IMR-90 (cell line): ENCODE measurements around the gene NKIRAS1. TPM values are rescaled to one million over a fixed set of nuclear protein-coding genes. Genes with fewer than 3 reads are reported as not detected.

Experiments used
- ATAC-seq: fragments of 200-7000 bp; cut with Tn5 transposase; 2 replicates; pipeline ENCODE4 v1.9.1; 2020; ENCODE audit warnings: low read depth, mild to moderate bottlenecking, moderate library complexity
- BruUV-seq: library from RNA; stranded (reverse); fragments of 400-500 nt; replicated peaks from 2 replicates; lab custom pipeline; 2021; lab: Mats Ljungman, UMichigan
- CTCF ChIA-PET: fragments of 300-600 bp; formaldehyde crosslinking; extraction: SDS; loops from one replicate; lab custom pipeline; 2021; ENCODE audit warnings: antibody characterized with exemption; lab: Yijun Ruan, JAX
- POLR2A ChIA-PET: fragments of 300-600 bp; sonication (Branson Sonifier 250); formaldehyde crosslinking; loops from one replicate; lab custom pipeline; 2022; ENCODE audit warnings: antibody characterized with exemption; ENCODE audit not compliant: unreplicated experiment; lab: Charles Lee
- DNase-seq: peaks from one replicate; pipeline ENCODE4 v3.0.0; 2013
- H2AFZ ChIP-seq: replicated peaks from 2 replicates; pipeline ENCODE3; 2013; ENCODE audit warnings: low read length, mild to moderate bottlenecking; ENCODE audit not compliant: poor library complexity
- H2AK5ac ChIP-seq: 2 replicates; pipeline ENCODE4 v1.6.1; 2013; ENCODE audit warnings: low read depth, low read length, inconsistent platforms
- H2AK9ac ChIP-seq: replicated peaks from 2 replicates; pipeline ENCODE3; 2013; ENCODE audit warnings: mild to moderate bottlenecking, low read depth, low read length, moderate library complexity; ENCODE audit not compliant: poor library complexity
- H2BK120ac ChIP-seq: 2 replicates; pipeline ENCODE4 v1.6.1; 2013; ENCODE audit warnings: low read depth, low read length, inconsistent platforms
- H2BK15ac ChIP-seq: 3 replicates; pipeline ENCODE4 v1.6.1; 2013; ENCODE audit warnings: low read depth, low read length, inconsistent platforms
- H2BK20ac ChIP-seq: 2 replicates; pipeline ENCODE4 v1.6.1; 2013; ENCODE audit warnings: low read depth, mild to moderate bottlenecking, inconsistent platforms, low read length, moderate library complexity
- H2BK5ac ChIP-seq: 2 replicates; pipeline ENCODE4 v1.6.1; 2013; ENCODE audit warnings: mild to moderate bottlenecking, low read depth, low read length, inconsistent platforms; ENCODE audit not compliant: poor library complexity, severe bottlenecking
- H3K14ac ChIP-seq: replicated peaks from 2 replicates; pipeline ENCODE4 v1.6.1; 2013; ENCODE audit warnings: low read depth, low read length, inconsistent platforms
- H3K18ac ChIP-seq: 2 replicates; pipeline ENCODE4 v1.6.1; 2013; ENCODE audit warnings: low read depth, low read length, control low read depth
- H3K23ac ChIP-seq: 2 replicates; pipeline ENCODE4 v1.6.1; 2013; ENCODE audit warnings: low read depth, low read length, inconsistent platforms
- H3K27ac ChIP-seq: 2 replicates; pipeline ENCODE4 v1.5.1; 2013; ENCODE audit warnings: mild to moderate bottlenecking, control low read depth, low read length; ENCODE audit not compliant: insufficient read depth
- H3K27me3 ChIP-seq: 2 replicates; pipeline ENCODE4 v1.6.1; 2013; ENCODE audit warnings: low read length; ENCODE audit not compliant: control insufficient read depth, insufficient read depth
- H3K36me3 ChIP-seq: 2 replicates; pipeline ENCODE4 v1.6.1; 2013; ENCODE audit warnings: low read length, mixed read lengths; ENCODE audit not compliant: control insufficient read depth, insufficient read depth
- H3K4ac ChIP-seq: 2 replicates; pipeline ENCODE4 v1.6.1; 2013; ENCODE audit warnings: low read depth, low read length, inconsistent platforms
- H3K4me1 ChIP-seq: 2 replicates; pipeline ENCODE4 v1.6.1; 2013; ENCODE audit warnings: low read length, mixed read lengths; ENCODE audit not compliant: control insufficient read depth, insufficient read depth
- H3K4me2 ChIP-seq: 2 replicates; pipeline ENCODE4 v1.6.1; 2013; ENCODE audit warnings: low read depth, mild to moderate bottlenecking, control low read depth, low read length, moderate library complexity
- H3K4me3 ChIP-seq: 2 replicates; pipeline ENCODE4 v1.5.1; 2013; ENCODE audit warnings: low read depth, mild to moderate bottlenecking, control low read depth, low read length, moderate library complexity; ENCODE audit not compliant: insufficient read depth
- H3K56ac ChIP-seq: 2 replicates; pipeline ENCODE4 v1.6.1; 2013; ENCODE audit warnings: low read length, inconsistent platforms; ENCODE audit not compliant: insufficient read depth; ENCODE audit errors: extremely low read depth
- H3K79me1 ChIP-seq, 2 experiments: 2 replicates each; pipeline ENCODE4 v1.6.1; 2013; ENCODE audit warnings: low read length in 2 of 2, inconsistent platforms in 1 of 2, low read depth in 1 of 2
- H3K9ac ChIP-seq: 2 replicates; pipeline ENCODE4 v1.6.1; 2013; ENCODE audit warnings: low read depth, low read length, control low read depth
- H3K9me1 ChIP-seq: 2 replicates; pipeline ENCODE4 v1.6.1; 2013; ENCODE audit warnings: low read length, inconsistent platforms; ENCODE audit not compliant: insufficient read depth
- H3K9me3 ChIP-seq: 2 replicates; pipeline ENCODE4 v1.6.1; 2013; ENCODE audit warnings: low read length; ENCODE audit not compliant: control insufficient read depth, insufficient read depth
- H4K20me1 ChIP-seq: 2 replicates; pipeline ENCODE4 v1.6.1; 2013; ENCODE audit warnings: low read length, inconsistent platforms; ENCODE audit not compliant: insufficient read depth
- H4K5ac ChIP-seq: 2 replicates; pipeline ENCODE4 v1.6.1; 2013; ENCODE audit warnings: mild to moderate bottlenecking, low read depth, low read length, control low read depth
- H4K8ac ChIP-seq, 2 experiments: 2 replicates each; pipeline ENCODE4 v1.6.1; 2013; ENCODE audit warnings: low read depth in 2 of 2, low read length in 2 of 2, control low read depth in 1 of 2, inconsistent platforms in 1 of 2
- H4K91ac ChIP-seq: 2 replicates; pipeline ENCODE4 v1.6.1; 2013; ENCODE audit warnings: low read depth, low read length, inconsistent platforms; ENCODE audit not compliant: insufficient read depth
- BHLHE40 ChIP-seq: fragments of 150-350 bp; IDR thresholded peaks from 2 replicates; pipeline ENCODE4 v1.6.1; 2016; ENCODE audit warnings: mild to moderate bottlenecking, low read depth, low read length
- CEBPB ChIP-seq: IDR thresholded peaks from 2 replicates; pipeline ENCODE4 v1.6.1; 2012; ENCODE audit warnings: low read depth, low read length, improper control_type of control experiment
- CHD1 ChIP-seq: IDR thresholded peaks from 2 replicates; pipeline ENCODE4 v1.6.1; 2012; ENCODE audit warnings: low read depth, low read length, improper control_type of control experiment
- CTCF ChIP-seq: conservative IDR thresholded peaks from 2 replicates; pipeline ENCODE4 v1.5.1; 2012; ENCODE audit warnings: mild to moderate bottlenecking, low read depth, low read length, improper control_type of control experiment
- ELK1 ChIP-seq: fragments of 150-350 bp; IDR thresholded peaks from 2 replicates; pipeline ENCODE4 v1.6.1; 2016; ENCODE audit warnings: low read depth, mild to moderate bottlenecking, low read length, moderate library complexity, borderline replicate concordance
- FOS ChIP-seq: fragments of 150-350 bp; IDR thresholded peaks from 2 replicates; pipeline ENCODE4 v1.6.1; 2016; ENCODE audit warnings: low read depth, low read length
- MAFK ChIP-seq: IDR thresholded peaks from 2 replicates; pipeline ENCODE4 v1.6.1; 2012; ENCODE audit warnings: low read depth, low read length, improper control_type of control experiment
- MAZ ChIP-seq: IDR thresholded peaks from 2 replicates; pipeline ENCODE4 v1.6.1; 2012; ENCODE audit warnings: low read depth, mild to moderate bottlenecking, low read length, improper control_type of control experiment, moderate library complexity, borderline replicate concordance
- MXI1 ChIP-seq: IDR thresholded peaks from 2 replicates; pipeline ENCODE4 v1.6.1; 2012; ENCODE audit warnings: low read depth, mild to moderate bottlenecking, low read length, moderate library complexity, borderline replicate concordance
- NFE2L2 ChIP-seq: fragments of 150-350 bp; IDR thresholded peaks from 2 replicates; pipeline ENCODE4 v1.6.1; 2016; ENCODE audit warnings: low read depth, mild to moderate bottlenecking, low read length
- POLR2A ChIP-seq: IDR thresholded peaks from 2 replicates; pipeline ENCODE4 v1.6.1; 2012; ENCODE audit warnings: mild to moderate bottlenecking, low read depth, low read length
- RAD21 ChIP-seq: IDR thresholded peaks from 2 replicates; pipeline ENCODE4 v1.6.1; 2012; ENCODE audit warnings: low read length, improper control_type of control experiment
- RCOR1 ChIP-seq: IDR thresholded peaks from 2 replicates; pipeline ENCODE4 v1.6.1; 2012; ENCODE audit warnings: mild to moderate bottlenecking, low read length, improper control_type of control experiment; ENCODE audit not compliant: insufficient replicate concordance
- RFX5 ChIP-seq: IDR thresholded peaks from 2 replicates; pipeline ENCODE4 v1.8.0; 2012; ENCODE audit warnings: low read depth, mild to moderate bottlenecking, low read length, moderate library complexity
- SMC3 ChIP-seq: fragments of 150-350 bp; IDR thresholded peaks from 2 replicates; pipeline ENCODE4 v1.6.1; 2016; ENCODE audit warnings: low read depth, mild to moderate bottlenecking, antibody characterized with exemption, low read length, moderate library complexity
- USF2 ChIP-seq: fragments of 150-350 bp; IDR thresholded peaks from 2 replicates; pipeline ENCODE4 v1.6.1; 2017; ENCODE audit warnings: mild to moderate bottlenecking, antibody characterized with exemption, low read length, low read depth
- WGBS, 2 experiments: methylation state at CpG; one replicate each; pipeline versions ENCODE4 v1.1.5 to v1.1.7; 2013; ENCODE audit warnings: missing lambda C conversion rate in 2 of 2; ENCODE audit not compliant: insufficient read length in 1 of 2; ENCODE audit errors: extremely low coverage in 2 of 2; 5-methylcytosine and 5-hydroxymethylcytosine counted together
- dilution Hi-C: fragments of 300-500 bp; cut with HindIII; formaldehyde crosslinking; loops from one replicate; pipeline ENCODE4 v1.14.3; 2018; ENCODE audit warnings: low sequenced_read_pairs; ENCODE audit not compliant: unreplicated experiment
- in situ Hi-C: fragments of 300-500 bp; cut with MboI; formaldehyde crosslinking; loops from 3 replicates; pipeline ENCODE4 v1.14.3; 2019; ENCODE audit warnings: low sequenced_read_pairs, inconsistent platforms, mixed read lengths
- intact Hi-C: fragments of 100-400 bp; cut with micrococcal nuclease; formaldehyde crosslinking; loops from 2 replicates; pipeline ENCODE4 v1.10.0; 2022
- polyA plus RNA-seq, 3 experiments: library from polyadenylated mRNA; depleted of rRNA; stranded (reverse); fragments of >200 nt; gene quantifications; 2 replicates each; pipeline ENCODE4 v1.2.3, GENCODE V29; 2012; ENCODE audit warnings: low replicate concordance in 1 of 3
- total RNA-seq: library from RNA; depleted of rRNA; stranded (reverse); fragments of >200 nt; gene quantifications from 2 replicates; pipeline ENCODE4 v1.2.3, GENCODE V29; 2012

The NKIRAS1 gene
- total and polyA plus RNA-seq, 2 of the 4 experiments (the other 2 are of a cell fraction): 6.1 to 6.8 TPM

GRCh38 chr3:23926246-23926645 is 9.5 kb upstream of the NKIRAS1 start:
- ATAC-seq (no peak), DNase-seq (no peak)
- no peak overlapping the region for H4K8ac ChIP-seq
- in situ Hi-C loops: no loop called here
- WGBS, 2 experiments: no CpG with 5 or more reads among the region's 7 CpGs
- no peak overlapping the region for H3K4me3 ChIP-seq
- no peak overlapping the region for H3K4ac ChIP-seq
- H3K27ac ChIP-seq: no peak overlapping the region
- no peak overlapping the region for H4K5ac ChIP-seq
- H2AFZ ChIP-seq: no peak overlapping the region
- H3K14ac ChIP-seq: no peak overlapping the region
- H2AK5ac ChIP-seq: no peak overlapping the region
- 0 out of 4 replicates have a peak, but pooled peaks cover 0 to 1% of the 10 kb centered on the region in 2 experiments for H3K79me1 ChIP-seq
- H3K56ac ChIP-seq: no peak overlapping the region
- no peak overlapping the region for H2BK5ac ChIP-seq
- H3K23ac ChIP-seq: no peak overlapping the region
- BruUV-seq: no TSS peak
- no peak overlapping the region for H3K18ac ChIP-seq
- no peak overlapping the region for H2BK120ac ChIP-seq
- dilution Hi-C loops: no loop called here
- ChIA-PET CTCF (interaction anchor here (0.6 kb wide), 1 partner anchor 715 kb away, joined by 3 read pairs; no protein-coding TSS in a partner anchor), POLR2A (no interaction called here)
- H3K27me3 ChIP-seq: no peaks in the 10 kb centered on the region
- intact Hi-C loops: no loop called here
- no peaks in the 10 kb centered on the region for H3K9me3 ChIP-seq
- peaks cover 2% of the 10 kb centered on the region; the same call in 1 of the 2 replicates for H3K36me3 ChIP-seq
- TF ChIP-seq RCOR1 (no peak), ELK1 (no peak), MXI1 (no peak), SMC3 (no peak), RFX5 (no peak), CHD1 (no peak), USF2 (no peak), FOS (no peak), BHLHE40 (no peak), MAZ (no peak), CEBPB (no peak), CTCF (no peak), POLR2A (no peak), RAD21 (no peak), MAFK (no peak), NFE2L2 (no peak)
- H2AK9ac ChIP-seq: no peak overlapping the region
- no peak overlapping the region for H3K4me2 ChIP-seq
- peaks cover 2% of the 10 kb centered on the region; the same call in 1 of the 2 replicates for H4K20me1 ChIP-seq
- no peak overlapping the region for H4K91ac ChIP-seq
- H2BK20ac ChIP-seq: no peak overlapping the region
- no peak overlapping the region for H3K9ac ChIP-seq
- H3K9me1 ChIP-seq: 0 out of 2 replicates have a peak, but pooled peaks cover 4% of the 10 kb centered on the region
- no peak overlapping the region for H2BK15ac ChIP-seq
- peaks cover 2% of the 10 kb centered on the region; the same call in 1 of the 2 replicates for H3K4me1 ChIP-seq
